Parathyroid adenoma (tissue), 2 donors: ENCODE data around the gene MEIS2.

ENCODE experiments used
- H2AFZ ChIP-seq: fragments of 300-600 bp; sonication (generic); one replicate; pipeline ENCODE4 v1.7.0; 2017; ENCODE audit warnings: antibody characterized with exemption, mild to moderate bottlenecking
- H3K27ac ChIP-seq: fragments of 300-600 bp; sonication (generic); one replicate; pipeline ENCODE4 v1.7.0; 2017
- H3K27me3 ChIP-seq: fragments of 300-600 bp; sonication (generic); one replicate; pipeline ENCODE4 v1.7.0; 2017; ENCODE audit warnings: low read length; ENCODE audit not compliant: control insufficient read depth, insufficient read depth
- H3K36me3 ChIP-seq: fragments of 300-600 bp; sonication (generic); one replicate; pipeline ENCODE4 v1.7.0; 2017; ENCODE audit warnings: low read length; ENCODE audit not compliant: control insufficient read depth, insufficient read depth
- H3K4me1 ChIP-seq: fragments of 300-600 bp; sonication (generic); one replicate; pipeline ENCODE4 v1.7.0; 2017; ENCODE audit warnings: control low read depth
- H3K4me2 ChIP-seq: fragments of 300-600 bp; sonication (generic); one replicate; pipeline ENCODE4 v1.7.0; 2017; ENCODE audit warnings: low read length
- H3K4me3 ChIP-seq: fragments of 300-600 bp; sonication (generic); one replicate; pipeline ENCODE4 v1.7.0; 2017; ENCODE audit warnings: low read depth, low read length
- H3K79me2 ChIP-seq: fragments of 300-600 bp; sonication (generic); one replicate; pipeline ENCODE4 v1.7.0; 2017; ENCODE audit warnings: control low read depth
- H3K9ac ChIP-seq: fragments of 300-600 bp; sonication (generic); one replicate; pipeline ENCODE4 v1.7.0; 2017; ENCODE audit warnings: mild to moderate bottlenecking
- H3K9me3 ChIP-seq: fragments of 300-600 bp; sonication (generic); one replicate; pipeline ENCODE4 v1.7.0; 2017; ENCODE audit warnings: low read length; ENCODE audit not compliant: control insufficient read depth
- TF ChIP-seq, protein P1 (sequence below): fragments of 300-600 bp; sonication (generic); IDR thresholded peaks from one replicate; pipeline ENCODE4 v1.7.0; 2017; ENCODE audit warnings: antibody characterized with exemption, mild to moderate bottlenecking
- donor health status: primary hyperparathyroidism.

The MEIS2 gene

GRCh38 chr15:36880224-36880912 is 220.0 kb downstream of the MEIS2 start:
- H2AFZ ChIP-seq: no peak overlapping the region
- no peak overlapping the region for H3K9ac ChIP-seq
- no peak overlapping the region for H3K4me2 ChIP-seq
- H3K9me3 ChIP-seq: no peaks in the 10 kb centered on the region
- no peaks in the 10 kb centered on the region for H3K4me1 ChIP-seq
- H3K36me3 ChIP-seq: no peaks in the 10 kb centered on the region
- H3K27me3 ChIP-seq: no peaks in the 10 kb centered on the region
- no peaks in the 10 kb centered on the region for H3K79me2 ChIP-seq
- TF ChIP-seq, protein P1, sequence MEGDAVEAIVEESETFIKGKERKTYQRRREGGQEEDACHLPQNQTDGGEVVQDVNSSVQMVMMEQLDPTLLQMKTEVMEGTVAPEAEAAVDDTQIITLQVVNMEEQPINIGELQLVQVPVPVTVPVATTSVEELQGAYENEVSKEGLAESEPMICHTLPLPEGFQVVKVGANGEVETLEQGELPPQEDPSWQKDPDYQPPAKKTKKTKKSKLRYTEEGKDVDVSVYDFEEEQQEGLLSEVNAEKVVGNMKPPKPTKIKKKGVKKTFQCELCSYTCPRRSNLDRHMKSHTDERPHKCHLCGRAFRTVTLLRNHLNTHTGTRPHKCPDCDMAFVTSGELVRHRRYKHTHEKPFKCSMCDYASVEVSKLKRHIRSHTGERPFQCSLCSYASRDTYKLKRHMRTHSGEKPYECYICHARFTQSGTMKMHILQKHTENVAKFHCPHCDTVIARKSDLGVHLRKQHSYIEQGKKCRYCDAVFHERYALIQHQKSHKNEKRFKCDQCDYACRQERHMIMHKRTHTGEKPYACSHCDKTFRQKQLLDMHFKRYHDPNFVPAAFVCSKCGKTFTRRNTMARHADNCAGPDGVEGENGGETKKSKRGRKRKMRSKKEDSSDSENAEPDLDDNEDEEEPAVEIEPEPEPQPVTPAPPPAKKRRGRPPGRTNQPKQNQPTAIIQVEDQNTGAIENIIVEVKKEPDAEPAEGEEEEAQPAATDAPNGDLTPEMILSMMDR: no peak
- no peak overlapping the region for H3K27ac ChIP-seq
- H3K4me3 ChIP-seq: no peak overlapping the region

GRCh38 chr15:36879568-36880222 is 220.7 kb downstream of the MEIS2 start:
- H3K9ac ChIP-seq: no peak overlapping the region
- H3K36me3 ChIP-seq: no peaks in the 10 kb centered on the region
- H3K27ac ChIP-seq: no peak overlapping the region
- no peaks in the 10 kb centered on the region for H3K79me2 ChIP-seq
- no peaks in the 10 kb centered on the region for H3K27me3 ChIP-seq
- no peak overlapping the region for H2AFZ ChIP-seq
- H3K9me3 ChIP-seq: no peaks in the 10 kb centered on the region
- TF ChIP-seq, protein P1: no peak
- no peaks in the 10 kb centered on the region for H3K4me1 ChIP-seq
- no peak overlapping the region for H3K4me2 ChIP-seq
- H3K4me3 ChIP-seq: no peak overlapping the region

GRCh38 chr15:36878684-36879262 is 221.6 kb downstream of the MEIS2 start:
- Histone ChIP-seq H2AFZ (no peak overlapping the region), H3K79me2 (no peaks in the 10 kb centered on the region), H3K4me2 (no peak overlapping the region), H3K27ac (no peak overlapping the region), H3K27me3 (no peaks in the 10 kb centered on the region), H3K4me1 (no peaks in the 10 kb centered on the region), H3K4me3 (no peak overlapping the region), H3K9me3 (no peaks in the 10 kb centered on the region), H3K36me3 (no peaks in the 10 kb centered on the region), H3K9ac (no peak overlapping the region)
- TF ChIP-seq, protein P1: no peak

- no peak overlapping the region for H3K4me3 ChIP-seq
- H3K27me3 ChIP-seq: no peaks in the 10 kb centered on the region
- no peaks in the 10 kb centered on the region for H3K4me1 ChIP-seq
- no peaks in the 10 kb centered on the region for H3K9me3 ChIP-seq
- no peaks in the 10 kb centered on the region for H3K36me3 ChIP-seq
- H3K27ac ChIP-seq: no peak overlapping the region
- no peak overlapping the region for H3K4me2 ChIP-seq
- no peak overlapping the region for H3K9ac ChIP-seq
- peak overlapping the region; percentile 50 for H2AFZ ChIP-seq
- no peaks in the 10 kb centered on the region for H3K79me2 ChIP-seq
- TF ChIP-seq, protein P1: no peak
These were observed 222.3 kb downstream of the MEIS2 start for GRCh38 chr15:36877796-36878683.
